Lower leg skin (tissue), 3 donors: Measurements from ENCODE around the gene MT2A.

Experiments
- POLR2A ChIP-seq, 2 donors: fragments of 450-650 bp; IDR thresholded peaks; one replicate each; pipeline ENCODE4 v1.6.1; 2016 to 2017; ENCODE audit warnings: antibody characterized with exemption in 2 of 2, mild to moderate bottlenecking in 1 of 2, moderate library complexity in 1 of 2
- TF ChIP-seq, protein P1 (sequence below), 3 donors: fragments of 450-650 bp; IDR thresholded peaks; one replicate each; pipeline ENCODE4 v1.5.1; 2016; ENCODE audit warnings: antibody characterized with exemption in 3 of 3, mild to moderate bottlenecking in 3 of 3, moderate library complexity in 2 of 3

- TF ChIP-seq POLR2A (IDR thresholded peaks at IDR 0.05): no peak
- TF ChIP-seq, protein P1, sequence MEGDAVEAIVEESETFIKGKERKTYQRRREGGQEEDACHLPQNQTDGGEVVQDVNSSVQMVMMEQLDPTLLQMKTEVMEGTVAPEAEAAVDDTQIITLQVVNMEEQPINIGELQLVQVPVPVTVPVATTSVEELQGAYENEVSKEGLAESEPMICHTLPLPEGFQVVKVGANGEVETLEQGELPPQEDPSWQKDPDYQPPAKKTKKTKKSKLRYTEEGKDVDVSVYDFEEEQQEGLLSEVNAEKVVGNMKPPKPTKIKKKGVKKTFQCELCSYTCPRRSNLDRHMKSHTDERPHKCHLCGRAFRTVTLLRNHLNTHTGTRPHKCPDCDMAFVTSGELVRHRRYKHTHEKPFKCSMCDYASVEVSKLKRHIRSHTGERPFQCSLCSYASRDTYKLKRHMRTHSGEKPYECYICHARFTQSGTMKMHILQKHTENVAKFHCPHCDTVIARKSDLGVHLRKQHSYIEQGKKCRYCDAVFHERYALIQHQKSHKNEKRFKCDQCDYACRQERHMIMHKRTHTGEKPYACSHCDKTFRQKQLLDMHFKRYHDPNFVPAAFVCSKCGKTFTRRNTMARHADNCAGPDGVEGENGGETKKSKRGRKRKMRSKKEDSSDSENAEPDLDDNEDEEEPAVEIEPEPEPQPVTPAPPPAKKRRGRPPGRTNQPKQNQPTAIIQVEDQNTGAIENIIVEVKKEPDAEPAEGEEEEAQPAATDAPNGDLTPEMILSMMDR (IDR thresholded peaks at IDR 0.05): no peak
These were observed 23.4 kb downstream of the MT2A start for GRCh38 chr16:56631832-56632155.
